AG04450 (cell line): ENCODE results near the gene PTPRZ1. TPM values are rescaled to one million over a fixed set of nuclear protein-coding genes. Genes with fewer than 3 reads are reported as not detected.

ENCODE experiments used
- CTCF ChIA-PET: fragments of 300-600, 350-600 bp; formaldehyde crosslinking; extraction: SDS; loops from one replicate; lab custom pipeline; 2022; ENCODE audit warnings: antibody characterized with exemption, inconsistent platforms; lab: Charles Lee
- POLR2A ChIA-PET: fragments of 350-600 bp; formaldehyde crosslinking; extraction: SDS; loops from one replicate; lab custom pipeline; 2021; ENCODE audit warnings: antibody characterized with exemption, inconsistent platforms; lab: Yijun Ruan, JAX
- DNase-seq: peaks from one replicate; pipeline ENCODE4 v3.0.0-alpha.2; 2011; ENCODE audit warnings: low read depth, low spot score
- H3K27ac ChIP-seq: one replicate; pipeline ENCODE4 v1.5.1; 2012; ENCODE audit warnings: low read depth, low read length, control low read depth
- H3K27me3 ChIP-seq: one replicate; pipeline ENCODE4 v1.6.0; 2012; ENCODE audit warnings: low read length; ENCODE audit not compliant: control insufficient read depth, insufficient read depth
- H3K4me3 ChIP-seq: 2 replicates; pipeline ENCODE4 v1.5.1; 2011; ENCODE audit warnings: mild to moderate bottlenecking, low read depth, low read length, control low read depth
- H3K9me3 ChIP-seq: 2 replicates; pipeline ENCODE4 v1.5.1; 2012; ENCODE audit warnings: low read length; ENCODE audit not compliant: control insufficient read depth, insufficient read depth
- CTCF ChIP-seq: IDR thresholded peaks from 2 replicates; pipeline ENCODE4 v1.5.1; 2011; ENCODE audit warnings: low read depth, low read length, control low read depth, inconsistent platforms
- polyA plus RNA-seq: library from polyadenylated mRNA; depleted of rRNA; stranded (reverse); fragments of >200 nt; gene quantifications from 2 replicates; pipeline ENCODE4 v1.2.3, GENCODE V29; 2011
- small RNA-seq: library from RNA; depleted of rRNA; stranded (forward); fragments of <200 nt; gene quantifications from one replicate; pipeline ENCODE3, GENCODE V24; 2012; ENCODE audit warnings: low read depth; ENCODE audit not compliant: insufficient read length

Gene PTPRZ1
- polyA plus RNA-seq, 1 experiment, result not detected

DNA sequence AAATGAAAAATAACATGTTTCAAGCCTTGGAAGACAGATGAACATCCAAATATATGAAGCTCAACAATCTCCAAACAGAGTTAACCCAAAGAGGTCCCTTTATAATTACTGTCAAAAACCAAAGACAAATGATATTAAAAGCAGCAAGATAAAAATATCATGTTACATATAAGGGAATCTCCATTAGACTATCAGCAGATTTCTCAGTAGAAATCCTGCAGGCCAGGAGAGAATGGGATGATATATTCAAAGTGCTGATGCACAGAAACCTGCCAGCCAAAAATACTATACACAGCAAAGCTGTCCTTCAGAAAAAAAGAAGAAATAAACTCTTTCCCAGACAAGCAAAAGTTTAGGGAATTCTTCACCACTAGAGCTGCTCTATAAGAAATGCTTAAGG is 230.1 kb downstream of the PTPRZ1 start:
- Histone ChIP-seq H3K27me3 (no peaks in the 10 kb centered on the region), H3K9me3 (no peaks in the 10 kb centered on the region; the same call in 1 of the 2 replicates), H3K4me3 (no peak overlapping the region), H3K27ac (no peak overlapping the region)
- ChIA-PET POLR2A (no interaction called here), CTCF (interaction anchor here (3.4 kb wide), 1 partner anchor 10 kb away, joined by 32 read pairs; no protein-coding TSS in a partner anchor)
- DNase-seq, result no peak
- TF ChIP-seq CTCF, result no peak

Small RNA genes within 50 kb of the gene (small RNA-seq; reads per million reads assigned to genes)
- gene RNU7-154P, result not detected
